Mucosa of descending colon (tissue), 3 donors: ENCODE data around the gene KCNK7. TPM values are rescaled to one million over a fixed set of nuclear protein-coding genes. Genes with fewer than 3 reads are reported as not detected.
A peak's percentile ranks its signal among the peaks of the same experiment; 100 is the strongest.

Experiments
- ATAC-seq: fragments of 200-7000 bp; cut with Tn5 transposase; one replicate; pipeline ENCODE4 v1.9.1; 2020; ENCODE audit warnings: mild to moderate bottlenecking, moderate library complexity
- DNase-seq, 3 donors: peaks; one replicate each; pipeline ENCODE4 v3.0.0-alpha.2; 2020
- H3K36me3 ChIP-seq: fragments of 200-600 bp; one replicate; pipeline ENCODE4 v1.8.0; 2021; ENCODE audit warnings: low read depth, mild to moderate bottlenecking
- H3K4me1 ChIP-seq: fragments of 200-600 bp; one replicate; pipeline ENCODE4 v1.8.0; 2021; ENCODE audit warnings: low read depth, mild to moderate bottlenecking
- H3K4me3 ChIP-seq: fragments of 200-600 bp; one replicate; pipeline ENCODE4 v1.8.0; 2021; ENCODE audit warnings: mild to moderate bottlenecking
- H3K9me3 ChIP-seq: fragments of 200-600 bp; one replicate; pipeline ENCODE4 v1.8.0; 2021; ENCODE audit warnings: mild to moderate bottlenecking
- intact Hi-C, 2 donors: fragments of 100-400 bp; cut with DNase I in 1 of 2; cut with micrococcal nuclease in 1 of 2; formaldehyde crosslinking; loops; one replicate each; pipeline versions ENCODE4 v1.11.0 to v1.11.1; 2022; cut with DNase I, micrococcal nuclease
- total RNA-seq, 3 donors: library from RNA; stranded (reverse); fragmentation: NEBNext Ultra II Directional in 2 of 3; extraction: Animal tissue kit (Norgen Biotek cat#: 25700) in 2 of 3; gene quantifications; one replicate each; pipeline versions ENCODE4 v1.2.1 to v1.2.4, GENCODE V29; 2021 to 2023
- TF ChIP-seq, protein P1 (sequence below): fragments of 200-600 bp; IDR thresholded peaks from one replicate; pipeline ENCODE4 v1.8.0; 2022; ENCODE audit warnings: antibody characterized with exemption, mild to moderate bottlenecking
- donor health status: DM: no; HTN: no; CAD: no; lungs with moderate emphysema.
- donor health status: DM: no; HTN: no; CAD: no.
- donor health status: DM: no; HTN: yes; CAD: no.

KCNK7 gene
- total RNA-seq, 3 donors from 2014 or later, result 0.49 to 1.7 (median 1.5) TPM

DNA sequence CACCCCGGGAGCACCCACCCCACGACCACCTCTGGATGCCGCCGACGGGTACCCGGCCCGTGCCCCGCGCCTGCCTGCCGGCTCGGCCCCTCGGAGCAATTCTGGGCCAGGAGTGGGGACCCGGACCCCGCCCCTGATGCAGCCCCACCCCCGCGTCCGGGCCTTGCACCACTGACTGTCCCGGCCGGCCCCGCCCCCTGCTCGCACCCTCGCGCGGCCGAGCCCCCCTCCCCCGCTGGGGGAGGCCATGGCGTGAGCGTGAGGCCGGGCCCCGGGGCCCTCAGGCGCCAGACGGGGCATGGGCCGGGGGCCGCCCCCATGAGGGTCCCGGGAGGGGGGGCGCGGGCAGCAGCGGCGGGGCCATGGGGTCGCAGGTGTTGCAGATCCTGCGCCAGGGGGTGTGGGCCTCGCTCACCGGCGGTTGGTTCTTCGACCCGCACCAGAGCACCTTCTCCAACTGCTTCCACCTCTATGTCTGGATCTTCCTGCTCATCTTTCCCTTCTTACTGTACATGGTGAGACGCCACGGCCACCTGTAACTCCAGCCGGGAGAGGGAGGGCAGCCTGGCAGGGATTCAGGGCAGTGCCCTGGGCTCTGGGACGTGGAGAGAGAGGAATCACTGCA, 20.5 kb upstream of the KCNK7 start:
- TF ChIP-seq, protein P1, sequence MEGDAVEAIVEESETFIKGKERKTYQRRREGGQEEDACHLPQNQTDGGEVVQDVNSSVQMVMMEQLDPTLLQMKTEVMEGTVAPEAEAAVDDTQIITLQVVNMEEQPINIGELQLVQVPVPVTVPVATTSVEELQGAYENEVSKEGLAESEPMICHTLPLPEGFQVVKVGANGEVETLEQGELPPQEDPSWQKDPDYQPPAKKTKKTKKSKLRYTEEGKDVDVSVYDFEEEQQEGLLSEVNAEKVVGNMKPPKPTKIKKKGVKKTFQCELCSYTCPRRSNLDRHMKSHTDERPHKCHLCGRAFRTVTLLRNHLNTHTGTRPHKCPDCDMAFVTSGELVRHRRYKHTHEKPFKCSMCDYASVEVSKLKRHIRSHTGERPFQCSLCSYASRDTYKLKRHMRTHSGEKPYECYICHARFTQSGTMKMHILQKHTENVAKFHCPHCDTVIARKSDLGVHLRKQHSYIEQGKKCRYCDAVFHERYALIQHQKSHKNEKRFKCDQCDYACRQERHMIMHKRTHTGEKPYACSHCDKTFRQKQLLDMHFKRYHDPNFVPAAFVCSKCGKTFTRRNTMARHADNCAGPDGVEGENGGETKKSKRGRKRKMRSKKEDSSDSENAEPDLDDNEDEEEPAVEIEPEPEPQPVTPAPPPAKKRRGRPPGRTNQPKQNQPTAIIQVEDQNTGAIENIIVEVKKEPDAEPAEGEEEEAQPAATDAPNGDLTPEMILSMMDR, result no peak
- peaks cover 9% of the 10 kb centered on the region for H3K36me3 ChIP-seq
- DNase-seq, result peak in 1 of 3 donors; percentile 67
- intact Hi-C loops, result no loop called here
- peaks cover 33% of the 10 kb centered on the region for H3K4me1 ChIP-seq
- H3K4me3 ChIP-seq, result peak overlapping the region; percentile 95
- no peaks in the 10 kb centered on the region for H3K9me3 ChIP-seq
- peak; percentile 1 for ATAC-seq

DNA sequence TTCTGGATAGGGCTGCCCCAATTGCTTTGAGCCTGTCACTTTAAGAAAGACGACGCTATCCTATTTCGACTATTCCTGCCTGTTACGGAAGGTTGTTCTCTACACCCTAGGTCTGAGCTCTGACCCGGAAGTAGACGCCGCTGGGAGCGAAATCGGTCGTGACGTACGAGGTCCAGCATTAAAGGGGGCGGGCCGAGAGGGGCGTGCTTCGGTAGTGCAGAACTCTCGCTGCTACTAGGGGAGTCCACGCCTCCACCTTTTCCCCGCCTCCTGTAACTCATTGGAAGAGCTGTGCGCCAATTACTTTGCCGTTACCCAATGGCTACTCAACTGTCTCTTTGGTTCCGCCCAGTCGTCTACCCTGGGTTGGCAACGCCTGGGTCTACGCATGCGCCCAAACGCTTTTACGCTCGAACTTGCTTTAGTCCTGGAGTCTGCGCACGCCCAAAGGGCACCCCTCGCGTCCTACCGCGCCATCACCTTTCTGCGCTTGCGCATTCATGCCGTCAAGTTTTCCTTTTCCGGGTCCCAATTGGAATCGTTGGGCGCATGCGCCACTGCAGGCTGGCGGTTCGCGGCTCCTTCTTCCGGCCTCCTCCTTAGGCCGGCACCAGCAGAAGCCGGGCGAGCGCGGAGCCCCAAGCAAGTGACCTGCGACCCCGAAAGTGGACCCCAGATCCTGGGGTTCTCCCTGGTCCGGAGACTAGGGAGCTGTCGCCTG, 19.8 kb upstream of the KCNK7 start, which contains the start of gene PCNX3:
Gene PCNX3, plus strand, starts transcription at position 548 of the 721 bp plus-strand sequence. CDS start 536 bp downstream, outside the sequence.
- Histone ChIP-seq H3K4me1 (peaks cover 33% of the 10 kb centered on the region), H3K9me3 (no peaks in the 10 kb centered on the region), H3K36me3 (peaks cover 9% of the 10 kb centered on the region), H3K4me3 (peak within 1 kb of the TSS; percentile 95)
- intact Hi-C loops, result no loop called here
- TF ChIP-seq, protein P1, result no peak
- ATAC-seq (peak; percentile 81), DNase-seq (peak; percentile 100)

- intact Hi-C loops, result no loop called here
- H3K4me1 ChIP-seq, result peaks cover 33% of the 10 kb centered on the region
- no peaks in the 10 kb centered on the region for H3K9me3 ChIP-seq
- peaks cover 9% of the 10 kb centered on the region for H3K36me3 ChIP-seq
- peak; percentile 41 to 72 (median 63) for DNase-seq
- peak overlapping the region; percentile 69 for H3K4me3 ChIP-seq
- ATAC-seq, result no peak
- TF ChIP-seq, protein P1, result no peak
These were observed 17.7 kb upstream of the KCNK7 start for GRCh38 chr11:65613091-65613928.

GRCh38 chr11:65612691-65613090, 17.1 kb upstream of the KCNK7 start:
- no peak for DNase-seq
- no peak for ATAC-seq
- Histone ChIP-seq H3K4me3 (no peak overlapping the region), H3K36me3 (peaks cover 9% of the 10 kb centered on the region), H3K4me1 (peaks cover 34% of the 10 kb centered on the region), H3K9me3 (no peaks in the 10 kb centered on the region)
- intact Hi-C loops, result no loop called here
- TF ChIP-seq, protein P1, result no peak

DNA sequence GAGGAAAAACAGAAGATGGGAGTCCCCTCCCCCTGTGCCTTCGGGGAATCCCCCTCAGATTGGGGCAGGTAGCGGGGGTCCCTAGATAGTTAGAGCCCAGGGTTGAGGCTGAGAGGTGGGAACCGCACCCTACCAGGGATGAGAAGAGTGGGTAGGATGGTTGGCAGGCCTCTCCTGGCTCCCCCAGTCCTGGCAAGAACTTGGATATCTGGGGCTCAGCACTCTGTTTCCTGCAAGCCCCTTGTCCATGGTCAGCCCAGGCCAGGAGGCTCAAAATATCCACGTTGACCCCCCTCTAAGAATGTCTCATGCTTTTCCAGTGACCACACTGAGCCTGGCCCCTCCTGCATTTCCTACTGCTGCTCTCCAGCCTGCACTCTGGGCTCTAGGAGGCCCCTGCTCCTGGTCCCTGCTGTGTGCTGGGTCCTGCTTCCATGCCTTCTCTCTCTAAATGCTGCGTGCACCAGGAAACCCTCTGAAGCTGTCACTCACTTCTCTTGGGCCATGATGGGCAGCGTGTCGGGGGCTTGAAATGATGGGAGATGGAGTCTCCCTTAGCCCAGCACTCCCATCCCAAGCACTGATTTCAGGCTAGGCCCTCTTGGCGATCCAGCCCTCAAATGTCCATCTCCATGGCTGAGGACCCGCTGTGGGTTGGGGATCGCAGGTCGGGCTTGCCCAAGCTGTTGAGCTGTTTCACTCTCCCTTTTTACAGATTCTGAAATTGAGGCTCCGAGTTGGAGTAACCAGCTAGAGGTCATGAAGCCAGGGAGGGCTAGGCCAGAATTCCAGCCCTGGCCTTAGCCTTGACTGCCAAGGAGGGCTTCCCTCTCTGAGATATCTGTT, 16.4 kb upstream of the KCNK7 start:
- ATAC-seq, result no peak
- no peaks in the 10 kb centered on the region for H3K9me3 ChIP-seq
- DNase-seq, result no peak
- peaks cover 31% of the 10 kb centered on the region for H3K4me1 ChIP-seq
- intact Hi-C loops, result no loop called here
- no peak overlapping the region for H3K4me3 ChIP-seq
- peaks cover 9% of the 10 kb centered on the region for H3K36me3 ChIP-seq
- TF ChIP-seq, protein P1, result no peak
